ENCODE results near the gene OGG1.

DNA sequence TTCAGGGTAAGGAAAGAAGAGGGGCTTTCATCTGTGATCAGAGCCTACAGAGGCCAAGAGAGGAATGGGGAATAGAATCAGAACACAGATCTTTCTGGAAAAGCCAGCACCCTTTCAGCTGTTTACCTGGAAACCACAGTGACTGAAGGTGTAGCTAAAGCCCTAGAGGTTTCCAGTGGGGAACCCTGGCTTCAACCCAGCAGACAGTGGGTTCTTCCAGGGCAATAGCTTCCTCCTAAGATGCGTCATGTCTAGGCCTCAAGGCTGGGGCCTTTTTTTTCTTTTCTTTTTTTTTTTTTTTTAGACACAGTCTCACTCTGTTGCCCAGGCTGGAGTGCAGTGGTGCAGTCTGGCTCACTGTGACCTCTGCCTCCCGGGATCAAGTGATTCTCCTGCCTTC, 49.2 kb upstream of the OGG1 start:
- TF ChIP-seq, protein P1, sequence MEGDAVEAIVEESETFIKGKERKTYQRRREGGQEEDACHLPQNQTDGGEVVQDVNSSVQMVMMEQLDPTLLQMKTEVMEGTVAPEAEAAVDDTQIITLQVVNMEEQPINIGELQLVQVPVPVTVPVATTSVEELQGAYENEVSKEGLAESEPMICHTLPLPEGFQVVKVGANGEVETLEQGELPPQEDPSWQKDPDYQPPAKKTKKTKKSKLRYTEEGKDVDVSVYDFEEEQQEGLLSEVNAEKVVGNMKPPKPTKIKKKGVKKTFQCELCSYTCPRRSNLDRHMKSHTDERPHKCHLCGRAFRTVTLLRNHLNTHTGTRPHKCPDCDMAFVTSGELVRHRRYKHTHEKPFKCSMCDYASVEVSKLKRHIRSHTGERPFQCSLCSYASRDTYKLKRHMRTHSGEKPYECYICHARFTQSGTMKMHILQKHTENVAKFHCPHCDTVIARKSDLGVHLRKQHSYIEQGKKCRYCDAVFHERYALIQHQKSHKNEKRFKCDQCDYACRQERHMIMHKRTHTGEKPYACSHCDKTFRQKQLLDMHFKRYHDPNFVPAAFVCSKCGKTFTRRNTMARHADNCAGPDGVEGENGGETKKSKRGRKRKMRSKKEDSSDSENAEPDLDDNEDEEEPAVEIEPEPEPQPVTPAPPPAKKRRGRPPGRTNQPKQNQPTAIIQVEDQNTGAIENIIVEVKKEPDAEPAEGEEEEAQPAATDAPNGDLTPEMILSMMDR (IDR thresholded peaks at IDR 0.05; ENCODE audit: insufficient read depth, low read depth, low read length), result no peak
- TF ChIP-seq EZH2 (IDR thresholded peaks at IDR 0.05; ENCODE audit: insufficient read depth, low read length), result no peak

All from astrocyte (in vitro differentiated cells and primary cell).